PC-3 (cell line): ENCODE results near the gene DPP8.

ENCODE experiments used
- CTCF ChIP-seq: fragments of 300-600 bp; sonication (generic); conservative IDR thresholded peaks from 2 replicates; pipeline ENCODE4 v1.5.1; 2017; ENCODE audit warnings: antibody characterized with exemption, low read depth, mild to moderate bottlenecking, low read length
- EZH2 ChIP-seq: fragments of 300-600 bp; sonication (generic); IDR thresholded peaks from one replicate; pipeline ENCODE4 v1.6.1; 2017; ENCODE audit warnings: antibody characterized with exemption, mild to moderate bottlenecking, low read length; ENCODE audit not compliant: unreplicated experiment
- EZH2phosphoT487 ChIP-seq: fragments of 300-600 bp; sonication (generic); IDR thresholded peaks from 2 replicates; pipeline ENCODE4 v1.6.1; 2018; ENCODE audit warnings: mild to moderate bottlenecking, antibody characterized with exemption, low read length, borderline replicate concordance

GRCh38 chr15:65561934-65562333 lies 44.4 kb upstream of the DPP8 start:
- no peak for TF ChIP-seq CTCF
- TF ChIP-seq EZH2: no peak
- no peak for TF ChIP-seq EZH2phosphoT487
